ENCODE measurements around the gene DHFR. TPM values are rescaled to one million over a fixed set of nuclear protein-coding genes. Genes with fewer than 3 reads are reported as not detected.

The DHFR gene
- total RNA-seq, 2 donors from 2014 or later = 48.6 to 58.5 TPM

- no peak overlapping the region for H3K4me3 Mint-ChIP-seq
- 89 to 94% methylated on average over 2 of the region's 2 CpGs for WGBS, 2 experiments (ENCODE audit: insufficient coverage in 1 of 2, insufficient read length in 1 of 2)
- no peaks in the 10 kb centered on the region for H3K9me3 Mint-ChIP-seq
- Histone ChIP-seq H3K36me3 (ENCODE audit: control insufficient read depth, insufficient read depth, low read length) (no peaks in the 10 kb centered on the region), H3K4me3 (ENCODE audit: low read length) (no peak overlapping the region), H3K27me3 (ENCODE audit: control insufficient read depth, insufficient read depth, low read length, poor library complexity, severe bottlenecking) (peaks cover 36% of the 10 kb centered on the region), H3K9me3 (ENCODE audit: control insufficient read depth, low read length) (no peaks in the 10 kb centered on the region), H3K9ac (ENCODE audit: extremely low read depth, low read length, poor library complexity, severe bottlenecking) (no peak overlapping the region), H3K4me1 (ENCODE audit: control insufficient read depth, insufficient read depth, low read length) (no peaks in the 10 kb centered on the region), H3K27ac (ENCODE audit: low read depth, low read length) (no peak overlapping the region)
- no peaks in the 10 kb centered on the region for H3K4me1 Mint-ChIP-seq
- no peaks in the 10 kb centered on the region for H3K36me3 Mint-ChIP-seq (ENCODE audit: low read depth)
- TF ChIP-seq CTCF (conservative IDR thresholded peaks at IDR 0.05) = no peak
- no peak overlapping the region for H3K27ac Mint-ChIP-seq
- peaks cover 50% of the 10 kb centered on the region for H3K27me3 Mint-ChIP-seq (ENCODE audit: insufficient read depth)
- DNase-seq = no peak
Observed at GRCh38 chr5:80579050-80579449, 75.7 kb downstream of the DHFR start.

GRCh38 chr5:80577707-80578106 is 77.1 kb downstream of the DHFR start:
- Histone ChIP-seq H3K9me3 (ENCODE audit: control insufficient read depth, low read length) (no peaks in the 10 kb centered on the region), H3K27ac (ENCODE audit: low read depth, low read length) (no peak overlapping the region), H3K4me1 (ENCODE audit: control insufficient read depth, insufficient read depth, low read length) (no peaks in the 10 kb centered on the region), H3K9ac (ENCODE audit: extremely low read depth, low read length, poor library complexity, severe bottlenecking) (no peak overlapping the region), H3K4me3 (ENCODE audit: low read length) (no peak overlapping the region), H3K36me3 (ENCODE audit: control insufficient read depth, insufficient read depth, low read length) (no peaks in the 10 kb centered on the region), H3K27me3 (ENCODE audit: control insufficient read depth, insufficient read depth, low read length, poor library complexity, severe bottlenecking) (peaks cover 50% of the 10 kb centered on the region)
- WGBS, 2 experiments (ENCODE audit: insufficient coverage in 1 of 2, insufficient read length in 1 of 2) = 40 to 61% methylated on average over 3 to 5 of the region's 5 CpGs
- no peak for DNase-seq
- no peak overlapping the region for H3K4me3 Mint-ChIP-seq
- no peak overlapping the region for H3K27ac Mint-ChIP-seq
- no peak for TF ChIP-seq CTCF (conservative IDR thresholded peaks at IDR 0.05)
- no peaks in the 10 kb centered on the region for H3K36me3 Mint-ChIP-seq (ENCODE audit: low read depth)
- H3K27me3 Mint-ChIP-seq (ENCODE audit: insufficient read depth) = peaks cover 62% of the 10 kb centered on the region
- H3K4me1 Mint-ChIP-seq = no peaks in the 10 kb centered on the region
- peaks cover 2% of the 10 kb centered on the region for H3K9me3 Mint-ChIP-seq

GRCh38 chr5:80576383-80576782 is 78.4 kb downstream of the DHFR start:
- WGBS, 2 experiments (ENCODE audit: insufficient coverage in 1 of 2, insufficient read length in 1 of 2) = 92% methylated on average over 5 of the region's 5 CpGs
- H3K9me3 ChIP-seq (ENCODE audit: control insufficient read depth, low read length) = no peaks in the 10 kb centered on the region
- H3K4me3 Mint-ChIP-seq = no peak overlapping the region
- H3K36me3 Mint-ChIP-seq (ENCODE audit: low read depth) = no peaks in the 10 kb centered on the region
- no peaks in the 10 kb centered on the region for H3K36me3 ChIP-seq (ENCODE audit: control insufficient read depth, insufficient read depth, low read length)
- no peak overlapping the region for H3K27ac Mint-ChIP-seq
- no peak for DNase-seq
- no peaks in the 10 kb centered on the region for H3K4me1 Mint-ChIP-seq
- H3K4me3 ChIP-seq (ENCODE audit: low read length) = no peak overlapping the region
- peaks cover 74% of the 10 kb centered on the region for H3K27me3 Mint-ChIP-seq (ENCODE audit: insufficient read depth)
- TF ChIP-seq CTCF (conservative IDR thresholded peaks at IDR 0.05) = no peak
- H3K9ac ChIP-seq (ENCODE audit: extremely low read depth, low read length, poor library complexity, severe bottlenecking) = no peak overlapping the region
- peaks cover 4% of the 10 kb centered on the region for H3K9me3 Mint-ChIP-seq
- no peaks in the 10 kb centered on the region for H3K4me1 ChIP-seq (ENCODE audit: control insufficient read depth, insufficient read depth, low read length)
- H3K27ac ChIP-seq (ENCODE audit: low read depth, low read length) = no peak overlapping the region
- peaks cover 63% of the 10 kb centered on the region for H3K27me3 ChIP-seq (ENCODE audit: control insufficient read depth, insufficient read depth, low read length, poor library complexity, severe bottlenecking)

Other genes with a start within 250 kb of the DHFR start
- 10 to 100 TPM; 58.3 to 85.0 TPM for gene ZFYVE16, start 246.9 kb downstream of the DHFR start, total RNA-seq
- 1 to 10 TPM; 1.2 to 1.5 TPM for gene FAM151B, start 166.9 kb downstream of the DHFR start, total RNA-seq
- gene ANKRD34B, start 84.7 kb downstream of the DHFR start, total RNA-seq = under 1 TPM; 0.20 to 0.49 TPM
- gene MSH3, start 331 bp downstream of the DHFR start, total RNA-seq = 10 to 100 TPM; 17.3 to 25.2 TPM